ENCODE measurements around the gene BMPR1B.

Gene BMPR1B

GRCh38 chr4:94912606-94913005 lies 154.9 kb downstream of the BMPR1B start:
- DNase-seq (ENCODE audit: low read depth), result no peak

- DNase-seq (ENCODE audit: low read depth), result no peak
Measured at GRCh38 chr4:94913316-94913715, 155.6 kb downstream of the BMPR1B start.

GRCh38 chr4:94917146-94917545 lies 159.4 kb downstream of the BMPR1B start:
- DNase-seq (ENCODE audit: low read depth), result no peak

GRCh38 chr4:94918543-94918942 lies 160.8 kb downstream of the BMPR1B start:
- no peak for DNase-seq (ENCODE audit: low read depth)

- DNase-seq (ENCODE audit: low read depth), result no peak
Measured at GRCh38 chr4:94920369-94920768, 162.6 kb downstream of the BMPR1B start.

GRCh38 chr4:94924566-94924965 lies 166.8 kb downstream of the BMPR1B start:
- DNase-seq (ENCODE audit: low read depth), result no peak

- no peak for DNase-seq (ENCODE audit: low read depth)
Measured at GRCh38 chr4:94925764-94926347, 168.1 kb downstream of the BMPR1B start.

GRCh38 chr4:94926936-94927335 lies 169.2 kb downstream of the BMPR1B start:
- DNase-seq (ENCODE audit: low read depth), result no peak

GRCh38 chr4:94927696-94928095 lies 169.9 kb downstream of the BMPR1B start:
- no peak for DNase-seq (ENCODE audit: low read depth)

GRCh38 chr4:94929696-94930095 lies 171.9 kb downstream of the BMPR1B start:
- no peak for DNase-seq (ENCODE audit: low read depth)

GRCh38 chr4:94931626-94932025 lies 173.9 kb downstream of the BMPR1B start:
- DNase-seq (ENCODE audit: low read depth), result no peak

GRCh38 chr4:94932366-94932765 lies 174.6 kb downstream of the BMPR1B start:
- no peak for DNase-seq (ENCODE audit: low read depth)

GRCh38 chr4:94933799-94934198 lies 176.0 kb downstream of the BMPR1B start:
- DNase-seq (ENCODE audit: low read depth), result no peak

GRCh38 chr4:94934201-94934600 lies 176.4 kb downstream of the BMPR1B start:
- DNase-seq (ENCODE audit: low read depth), result no peak

- no peak for DNase-seq (ENCODE audit: low read depth)
Measured at GRCh38 chr4:94934864-94935263, 177.1 kb downstream of the BMPR1B start.

GRCh38 chr4:94936854-94937253 lies 179.1 kb downstream of the BMPR1B start:
- no peak for DNase-seq (ENCODE audit: low read depth)

GRCh38 chr4:94939791-94940519 lies 182.2 kb downstream of the BMPR1B start:
- DNase-seq (ENCODE audit: low read depth), result no peak

- DNase-seq (ENCODE audit: low read depth), result no peak
Measured at GRCh38 chr4:94940520-94940908, 182.8 kb downstream of the BMPR1B start.

GRCh38 chr4:94941706-94942105 lies 184.0 kb downstream of the BMPR1B start:
- DNase-seq (ENCODE audit: low read depth), result no peak

GRCh38 chr4:94944726-94945125 lies 187.0 kb downstream of the BMPR1B start:
- DNase-seq (ENCODE audit: low read depth), result no peak

GRCh38 chr4:94947681-94948108 lies 189.9 kb downstream of the BMPR1B start:
- DNase-seq (ENCODE audit: low read depth), result no peak

GRCh38 chr4:94954251-94954650 lies 196.5 kb downstream of the BMPR1B start:
- no peak for DNase-seq (ENCODE audit: low read depth)

GRCh38 chr4:94957030-94957429 lies 199.3 kb downstream of the BMPR1B start:
- no peak for DNase-seq (ENCODE audit: low read depth)

- DNase-seq (ENCODE audit: low read depth), result no peak
Measured at GRCh38 chr4:94959307-94959706, 201.6 kb downstream of the BMPR1B start.

Measured in EH (cell line).